H9 (cell line): ENCODE measurements around the gene REXO4. TPM values are rescaled to one million over a fixed set of nuclear protein-coding genes. Genes with fewer than 3 reads are reported as not detected.

Source experiments
- DNase-seq: peaks from one replicate; pipeline ENCODE4 v3.0.0-alpha.2; 2017
- H2AFZ ChIP-seq: one replicate; pipeline ENCODE4 v1.6.1; 2013; ENCODE audit warnings: mild to moderate bottlenecking, low read length, control low read depth, moderate library complexity
- H2AK5ac ChIP-seq: 2 replicates; pipeline ENCODE4 v1.6.1; 2013; ENCODE audit warnings: low read length, control low read depth, mixed read lengths; ENCODE audit not compliant: insufficient read length
- H2BK120ac ChIP-seq: one replicate; pipeline ENCODE4 v1.6.1; 2013; ENCODE audit warnings: low read depth, mild to moderate bottlenecking, low read length, control low read depth, inconsistent platforms; ENCODE audit not compliant: poor library complexity, severe bottlenecking
- H2BK12ac ChIP-seq: 2 replicates; pipeline ENCODE4 v1.6.1; 2013; ENCODE audit warnings: low read length, control low read depth, mixed read lengths, low read depth; ENCODE audit not compliant: insufficient read length
- H2BK15ac ChIP-seq: 2 replicates; pipeline ENCODE4 v1.6.1; 2013; ENCODE audit warnings: low read depth, low read length, control low read depth
- H2BK20ac ChIP-seq: one replicate; pipeline ENCODE4 v1.6.1; 2013; ENCODE audit warnings: low read depth, mild to moderate bottlenecking, low read length, control low read depth, inconsistent platforms; ENCODE audit not compliant: poor library complexity, severe bottlenecking
- H2BK5ac ChIP-seq: 2 replicates; pipeline ENCODE4 v1.6.1; 2013; ENCODE audit warnings: low read length, control low read depth, mixed read lengths; ENCODE audit not compliant: insufficient read length
- H3K14ac ChIP-seq: 2 replicates; pipeline ENCODE4 v1.6.1; 2013; ENCODE audit warnings: low read length, control low read depth; ENCODE audit not compliant: insufficient read depth
- H3K18ac ChIP-seq: 2 replicates; pipeline ENCODE4 v1.6.1; 2013; ENCODE audit warnings: low read depth, mild to moderate bottlenecking, mixed read lengths, low read length, control low read depth; ENCODE audit not compliant: insufficient read length
- H3K23ac ChIP-seq: 2 replicates; pipeline ENCODE4 v1.6.1; 2013; ENCODE audit warnings: low read length, control low read depth, mixed read lengths, low read depth; ENCODE audit not compliant: insufficient read length
- H3K23me2 ChIP-seq: 2 replicates; pipeline ENCODE4 v1.6.1; 2013; ENCODE audit warnings: low read depth, mild to moderate bottlenecking, mixed read lengths, low read length, control low read depth; ENCODE audit not compliant: insufficient read length, poor library complexity, severe bottlenecking
- H3K27ac ChIP-seq: 2 replicates; pipeline ENCODE4 v1.5.1; 2013; ENCODE audit warnings: low read length, control low read depth, mixed read lengths, low read depth; ENCODE audit not compliant: insufficient read length
- H3K27me3 ChIP-seq: 2 replicates; pipeline ENCODE4 v1.6.1; 2013; ENCODE audit warnings: low read length, control low read depth, inconsistent platforms; ENCODE audit not compliant: insufficient read depth
- H3K4ac ChIP-seq: 2 replicates; pipeline ENCODE4 v1.6.1; 2013; ENCODE audit warnings: low read depth, mild to moderate bottlenecking, control low read depth, inconsistent platforms, low read length, moderate library complexity
- H3K4me1 ChIP-seq: 2 replicates; pipeline ENCODE4 v1.6.1; 2013; ENCODE audit warnings: low read length, control low read depth, inconsistent platforms; ENCODE audit not compliant: insufficient read depth
- H3K4me2 ChIP-seq: 2 replicates; pipeline ENCODE4 v1.6.1; 2013; ENCODE audit warnings: low read length, control low read depth, mixed read lengths; ENCODE audit not compliant: insufficient read length, insufficient read depth
- H3K56ac ChIP-seq: 2 replicates; pipeline ENCODE4 v1.6.1; 2013; ENCODE audit warnings: low read depth, mild to moderate bottlenecking, mixed read lengths, low read length, control low read depth; ENCODE audit not compliant: insufficient read length
- H3K79me1 ChIP-seq: 2 replicates; pipeline ENCODE4 v1.6.1; 2013; ENCODE audit warnings: low read depth, mild to moderate bottlenecking, moderate library complexity, low read length, control low read depth, inconsistent platforms; ENCODE audit not compliant: insufficient read depth, poor library complexity, severe bottlenecking
- H3K79me2 ChIP-seq: 2 replicates; pipeline ENCODE4 v1.6.1; 2013; ENCODE audit warnings: low read length, control low read depth, inconsistent platforms; ENCODE audit not compliant: insufficient read depth
- H3K9ac ChIP-seq: 2 replicates; pipeline ENCODE4 v1.6.1; 2013; ENCODE audit warnings: low read length, control low read depth, mixed read lengths; ENCODE audit not compliant: insufficient read length; ENCODE audit errors: extremely low read depth
- H3K9me3 ChIP-seq: one replicate; pipeline ENCODE4 v1.6.1; 2013; ENCODE audit warnings: low read depth, low read length, inconsistent platforms; ENCODE audit not compliant: control insufficient read depth
- H3T11ph ChIP-seq: one replicate; pipeline ENCODE4 v1.6.1; 2013; ENCODE audit warnings: mild to moderate bottlenecking, low read length, control low read depth, inconsistent platforms
- H4K20me1 ChIP-seq: one replicate; pipeline ENCODE4 v1.6.1; 2013; ENCODE audit not compliant: control insufficient read depth, insufficient read length, insufficient read depth
- H4K5ac ChIP-seq: 2 replicates; pipeline ENCODE4 v1.6.1; 2013; ENCODE audit warnings: low read depth, mild to moderate bottlenecking, mixed read lengths, low read length, control low read depth; ENCODE audit not compliant: insufficient read length
- H4K8ac ChIP-seq: replicated peaks from 2 replicates; pipeline ENCODE4 v1.6.1; 2013; ENCODE audit warnings: low read length, control low read depth, mixed read lengths, low read depth; ENCODE audit not compliant: insufficient read length
- H4K91ac ChIP-seq: 2 replicates; pipeline ENCODE4 v1.6.1; 2013; ENCODE audit warnings: low read depth, mild to moderate bottlenecking, moderate library complexity, mixed read lengths, low read length, control low read depth; ENCODE audit not compliant: insufficient read length
- H3K27ac Mint-ChIP-seq, 3 experiments: 2 replicates in 2 of 3; 3 replicates in 1 of 3; pipeline ENCODE4 v1.8.0; 2020 to 2021; ENCODE audit warnings: mixed read lengths in 3 of 3, mild to moderate bottlenecking in 1 of 3, moderate library complexity in 1 of 3
- H3K27me3 Mint-ChIP-seq: 2 replicates; pipeline ENCODE4 v1.8.0; 2021; ENCODE audit warnings: low read depth, mild to moderate bottlenecking, moderate library complexity, mixed read lengths
- H3K36me3 Mint-ChIP-seq, 3 experiments: 2 replicates in 2 of 3; 3 replicates in 1 of 3; pipeline ENCODE4 v1.8.0; 2020 to 2021; ENCODE audit warnings: low read depth in 3 of 3, mixed read lengths in 3 of 3; ENCODE audit not compliant: insufficient read depth in 1 of 3
- H3K4me1 Mint-ChIP-seq, 2 experiments: 2 replicates each; pipeline ENCODE4 v1.8.0; 2020; ENCODE audit warnings: mixed read lengths in 2 of 2
- H3K4me3 Mint-ChIP-seq, 2 experiments: 2 replicates in 1 of 2; 3 replicates in 1 of 2; pipeline ENCODE4 v1.8.0; 2020 to 2021; ENCODE audit warnings: mild to moderate bottlenecking in 2 of 2, mixed read lengths in 2 of 2, moderate library complexity in 1 of 2
- H3K9me3 Mint-ChIP-seq, 2 experiments: 2 replicates in 1 of 2; 3 replicates in 1 of 2; pipeline ENCODE4 v1.8.0; 2020; ENCODE audit warnings: mild to moderate bottlenecking in 2 of 2, mixed read lengths in 2 of 2, moderate library complexity in 1 of 2
- WGBS: extraction: QIAGEN DNeasy Blood & Tissue Kit; methylation state at CpG from one replicate; pipeline ENCODE4 v1.1.7; 2013; ENCODE audit warnings: missing lambda C conversion rate, low lambda C conversion rate, mixed read lengths; ENCODE audit not compliant: insufficient read length; ENCODE audit errors: extremely low coverage; 5-methylcytosine and 5-hydroxymethylcytosine counted together
- total RNA-seq: library from RNA; stranded (reverse); gene quantifications from 2 replicates; pipeline ENCODE4 v1.2.1, GENCODE V29; 2021
- TF ChIP-seq, protein P1 (sequence below): fragments of 200-600 bp; sonication (generic); conservative IDR thresholded peaks from 3 replicates; pipeline ENCODE4 v1.8.0; 2021; ENCODE audit warnings: antibody characterized with exemption, mild to moderate bottlenecking

REXO4 gene
- total RNA-seq, 1 experiment from 2014 or later = 35.2 TPM

DNA sequence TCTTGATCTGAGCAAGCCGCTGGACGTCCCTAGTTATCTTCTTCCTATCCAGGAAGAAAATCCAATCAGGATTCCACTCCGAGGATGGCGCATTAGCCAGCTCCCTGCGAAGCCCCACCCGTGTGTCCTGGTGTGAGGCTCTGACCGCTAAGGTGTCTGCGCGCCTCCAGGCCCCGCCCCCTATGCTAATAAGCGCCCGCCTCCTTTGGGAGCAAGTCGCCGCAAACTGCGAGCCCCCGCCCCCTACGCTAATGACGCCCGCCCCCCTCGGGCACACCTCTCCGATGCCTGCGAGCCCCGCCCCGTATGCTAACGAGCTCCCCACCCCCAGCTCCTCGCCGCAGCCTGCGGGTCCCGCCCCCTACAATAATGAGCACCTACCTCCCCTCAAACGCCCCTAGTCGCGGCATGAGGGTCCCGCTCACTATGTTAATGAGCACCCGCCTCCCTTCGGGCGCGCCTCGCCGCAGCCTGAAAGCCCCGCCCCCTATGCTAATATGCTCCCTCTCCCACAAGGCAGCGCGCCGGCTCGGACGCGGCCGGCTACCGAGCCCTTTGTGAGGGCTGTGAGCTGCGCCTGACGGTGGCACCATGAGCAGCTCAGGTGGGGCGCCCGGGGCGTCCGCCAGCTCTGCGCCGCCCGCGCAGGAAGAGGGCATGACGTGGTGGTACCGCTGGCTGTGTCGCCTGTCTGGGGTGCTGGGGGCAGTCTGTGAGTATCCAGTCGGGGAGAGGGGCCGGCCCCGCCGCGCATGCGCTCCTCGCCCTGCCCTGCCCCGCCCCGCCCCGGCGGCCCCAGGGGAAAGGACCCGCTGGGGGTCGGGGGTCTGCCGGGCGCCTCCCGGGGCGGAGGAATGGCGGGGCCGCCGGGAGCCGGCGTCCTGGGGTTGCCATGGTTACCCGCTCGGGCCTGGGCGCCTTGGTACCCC lies 41.9 kb upstream of the REXO4 start, which contains the start of gene CACFD1:
Gene CACFD1, plus strand, starts transcription at position 503 of the 929 bp plus-strand sequence. Its CDS starts 89 bp downstream, at position 592.
- peaks cover 7% of the 10 kb centered on the region; the same call in 1 of the 2 replicates for H3K27me3 Mint-ChIP-seq
- Histone ChIP-seq H3K27me3 (no peaks in the 10 kb centered on the region), H3K79me1 (no peaks in the 10 kb centered on the region), H3K4me2 (peak within 1 kb of the TSS; percentile 82), H3K23me2 (peaks cover 13% of the 10 kb centered on the region), H4K20me1 (peaks cover 2% of the 10 kb centered on the region), H3K23ac (no peak within 1 kb of the TSS), H2BK5ac (no peak within 1 kb of the TSS), H3K18ac (peak within 1 kb of the TSS; percentile 98), H3K4ac (no peak within 1 kb of the TSS; the same call in 1 of the 2 replicates), H3K79me2 (no peaks in the 10 kb centered on the region), H2BK120ac (no peak within 1 kb of the TSS), H3K27ac (no peak within 1 kb of the TSS), H2BK12ac (no peak within 1 kb of the TSS), H4K8ac (no peak within 1 kb of the TSS), H4K91ac (no peak within 1 kb of the TSS), H4K5ac (no peak within 1 kb of the TSS), H2BK20ac (no peak within 1 kb of the TSS), H2AK5ac (no peak within 1 kb of the TSS), H3T11ph (no peak within 1 kb of the TSS), H3K9ac (peak within 1 kb of the TSS; percentile 76), H3K4me1 (peaks cover 7% of the 10 kb centered on the region; the same call in 1 of the 2 replicates), H3K9me3 (no peaks in the 10 kb centered on the region), H2BK15ac (no peak within 1 kb of the TSS), H2AFZ (no peak within 1 kb of the TSS), H3K56ac (no peak within 1 kb of the TSS), H3K14ac (peak within 1 kb of the TSS; percentile 97)
- no peaks in the 10 kb centered on the region; a peak in 1 of 5 replicates for H3K9me3 Mint-ChIP-seq
- H3K36me3 Mint-ChIP-seq = peaks cover 0 to 9% (median 0%) of the 10 kb centered on the region in 3 experiments; a peak in 3 of 7 replicates
- peaks cover 18 to 33% of the 10 kb centered on the region in 2 experiments for H3K4me1 Mint-ChIP-seq
- DNase-seq = peak; percentile 98
- WGBS = no CpG with 5 or more reads among the region's 86 CpGs
- H3K4me3 Mint-ChIP-seq = peak within 1 kb of the TSS; percentile 84 to 92
- H3K27ac Mint-ChIP-seq = peak within 1 kb of the TSS; percentile 90 to 97 (median 96); a peak in 6 of 7 replicates
- TF ChIP-seq, protein P1, sequence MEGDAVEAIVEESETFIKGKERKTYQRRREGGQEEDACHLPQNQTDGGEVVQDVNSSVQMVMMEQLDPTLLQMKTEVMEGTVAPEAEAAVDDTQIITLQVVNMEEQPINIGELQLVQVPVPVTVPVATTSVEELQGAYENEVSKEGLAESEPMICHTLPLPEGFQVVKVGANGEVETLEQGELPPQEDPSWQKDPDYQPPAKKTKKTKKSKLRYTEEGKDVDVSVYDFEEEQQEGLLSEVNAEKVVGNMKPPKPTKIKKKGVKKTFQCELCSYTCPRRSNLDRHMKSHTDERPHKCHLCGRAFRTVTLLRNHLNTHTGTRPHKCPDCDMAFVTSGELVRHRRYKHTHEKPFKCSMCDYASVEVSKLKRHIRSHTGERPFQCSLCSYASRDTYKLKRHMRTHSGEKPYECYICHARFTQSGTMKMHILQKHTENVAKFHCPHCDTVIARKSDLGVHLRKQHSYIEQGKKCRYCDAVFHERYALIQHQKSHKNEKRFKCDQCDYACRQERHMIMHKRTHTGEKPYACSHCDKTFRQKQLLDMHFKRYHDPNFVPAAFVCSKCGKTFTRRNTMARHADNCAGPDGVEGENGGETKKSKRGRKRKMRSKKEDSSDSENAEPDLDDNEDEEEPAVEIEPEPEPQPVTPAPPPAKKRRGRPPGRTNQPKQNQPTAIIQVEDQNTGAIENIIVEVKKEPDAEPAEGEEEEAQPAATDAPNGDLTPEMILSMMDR = no peak
